H1 (cell line): ENCODE results near the gene ZNF496.

Experiments
- ATF3 ChIP-seq: IDR thresholded peaks from 2 replicates; pipeline ENCODE4 v1.6.1; 2011; ENCODE audit warnings: low read depth, mild to moderate bottlenecking, low read length; ENCODE audit not compliant: insufficient read depth
- EZH2 ChIP-seq: fragments of 200-600 bp; sonication (generic); IDR thresholded peaks from 2 replicates; pipeline ENCODE4 v1.7.1; 2012; ENCODE audit warnings: low read depth, mild to moderate bottlenecking, moderate library complexity, low read length, inconsistent platforms; ENCODE audit not compliant: severe bottlenecking
- GTF2F1 ChIP-seq: IDR thresholded peaks from 2 replicates; pipeline ENCODE4 v1.6.1; 2012; ENCODE audit warnings: low read depth, low read length, improper control_type of control experiment, borderline replicate concordance
- HDAC6 ChIP-seq: IDR thresholded peaks from one replicate; pipeline ENCODE4 v1.7.1; 2012; ENCODE audit warnings: low read depth, mild to moderate bottlenecking, inconsistent platforms, low read length, moderate library complexity
- KDM5A ChIP-seq: fragments of 200-600 bp; IDR thresholded peaks from 2 replicates; pipeline ENCODE4 v1.7.1; 2012; ENCODE audit warnings: mild to moderate bottlenecking, low read length, inconsistent platforms, mixed read lengths
- MAFK ChIP-seq: IDR thresholded peaks from 2 replicates; pipeline ENCODE4 v1.6.1; 2012; ENCODE audit warnings: low read depth, mild to moderate bottlenecking, improper control_type of control experiment, low read length
- NANOG ChIP-seq: IDR thresholded peaks from 2 replicates; pipeline ENCODE4 v1.6.1; 2011; ENCODE audit warnings: low read length, low read depth, mild to moderate bottlenecking, inconsistent platforms; ENCODE audit not compliant: insufficient read depth, poor library complexity, severe bottlenecking
- POLR2A ChIP-seq, 2 experiments: IDR thresholded peaks; 1 replicate in 1 of 2; 2 replicates in 1 of 2; pipeline ENCODE4 v1.6.1; 2011; ENCODE audit warnings: low read depth in 2 of 2, low read length in 2 of 2, mild to moderate bottlenecking in 2 of 2; ENCODE audit errors: control extremely low read depth in 1 of 2
- TAF1 ChIP-seq: IDR thresholded peaks from 2 replicates; pipeline ENCODE4 v1.6.1; 2011; ENCODE audit warnings: mild to moderate bottlenecking, low read depth, low read length
- TCF12 ChIP-seq: IDR thresholded peaks from 2 replicates; pipeline ENCODE4 v1.6.1; 2011; ENCODE audit warnings: low read depth, mild to moderate bottlenecking, low read length
- USF2 ChIP-seq: IDR thresholded peaks from 2 replicates; pipeline ENCODE4 v1.6.1; 2011; ENCODE audit warnings: low read length, improper control_type of control experiment
- TF ChIP-seq, protein P1 (sequence below), 3 experiments: IDR thresholded peaks; 1 replicate in 2 of 3; 2 replicates in 1 of 3; pipeline versions ENCODE4 v1.5.1 to v1.6.1; 2011; ENCODE audit warnings: low read length in 3 of 3, mild to moderate bottlenecking in 3 of 3, inconsistent platforms in 2 of 3, low read depth in 1 of 3, moderate library complexity in 1 of 3; ENCODE audit not compliant: insufficient read depth in 1 of 3; ENCODE audit errors: control extremely low read depth in 1 of 3
- TF ChIP-seq, protein P2 (sequence below): IDR thresholded peaks from 2 replicates; pipeline ENCODE4 v1.6.1; 2012; ENCODE audit warnings: low read length, inconsistent platforms
- TF ChIP-seq, protein P3 (sequence below): IDR thresholded peaks from 2 replicates; pipeline ENCODE4 v1.6.1; 2012; ENCODE audit warnings: inconsistent platforms

DNA sequence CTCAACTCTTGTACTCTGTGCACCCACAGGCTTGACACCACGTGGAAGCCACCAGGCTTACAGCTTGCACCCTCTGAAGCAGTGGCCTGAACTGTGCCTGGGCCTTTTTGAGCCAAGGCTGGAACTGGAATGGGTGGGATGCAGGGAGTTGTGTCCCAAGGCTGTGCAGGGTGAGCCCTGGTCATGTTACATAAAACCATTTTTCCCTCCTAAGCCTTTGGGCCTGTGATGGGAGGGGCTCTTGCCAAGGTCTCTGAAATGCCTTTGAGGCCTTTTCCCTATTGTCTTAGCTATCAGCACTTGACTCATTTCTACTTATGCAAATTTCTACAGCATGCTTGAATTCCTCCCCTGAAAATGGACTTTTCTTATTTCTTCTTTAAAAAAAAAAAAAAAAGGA, 61.7 kb downstream of the ZNF496 start:
- TF ChIP-seq TCF12 (no peak), POLR2A (IDR thresholded peaks at IDR 0.05; ENCODE audit: control extremely low read depth in 1 of 2, low read depth in 2 of 2, low read length in 2 of 2) (no peak), HDAC6 (no peak), USF2 (no peak), TAF1 (no peak), ATF3 (no peak), EZH2 (no peak), NANOG (no peak), GTF2F1 (no peak), MAFK (no peak), KDM5A (no peak)
- TF ChIP-seq, protein P1, sequence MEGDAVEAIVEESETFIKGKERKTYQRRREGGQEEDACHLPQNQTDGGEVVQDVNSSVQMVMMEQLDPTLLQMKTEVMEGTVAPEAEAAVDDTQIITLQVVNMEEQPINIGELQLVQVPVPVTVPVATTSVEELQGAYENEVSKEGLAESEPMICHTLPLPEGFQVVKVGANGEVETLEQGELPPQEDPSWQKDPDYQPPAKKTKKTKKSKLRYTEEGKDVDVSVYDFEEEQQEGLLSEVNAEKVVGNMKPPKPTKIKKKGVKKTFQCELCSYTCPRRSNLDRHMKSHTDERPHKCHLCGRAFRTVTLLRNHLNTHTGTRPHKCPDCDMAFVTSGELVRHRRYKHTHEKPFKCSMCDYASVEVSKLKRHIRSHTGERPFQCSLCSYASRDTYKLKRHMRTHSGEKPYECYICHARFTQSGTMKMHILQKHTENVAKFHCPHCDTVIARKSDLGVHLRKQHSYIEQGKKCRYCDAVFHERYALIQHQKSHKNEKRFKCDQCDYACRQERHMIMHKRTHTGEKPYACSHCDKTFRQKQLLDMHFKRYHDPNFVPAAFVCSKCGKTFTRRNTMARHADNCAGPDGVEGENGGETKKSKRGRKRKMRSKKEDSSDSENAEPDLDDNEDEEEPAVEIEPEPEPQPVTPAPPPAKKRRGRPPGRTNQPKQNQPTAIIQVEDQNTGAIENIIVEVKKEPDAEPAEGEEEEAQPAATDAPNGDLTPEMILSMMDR (IDR thresholded peaks at IDR 0.05; ENCODE audit: control extremely low read depth in 1 of 3, insufficient read depth in 1 of 3, low read depth in 1 of 3, low read length in 3 of 3), result no peak
- TF ChIP-seq, protein P2, sequence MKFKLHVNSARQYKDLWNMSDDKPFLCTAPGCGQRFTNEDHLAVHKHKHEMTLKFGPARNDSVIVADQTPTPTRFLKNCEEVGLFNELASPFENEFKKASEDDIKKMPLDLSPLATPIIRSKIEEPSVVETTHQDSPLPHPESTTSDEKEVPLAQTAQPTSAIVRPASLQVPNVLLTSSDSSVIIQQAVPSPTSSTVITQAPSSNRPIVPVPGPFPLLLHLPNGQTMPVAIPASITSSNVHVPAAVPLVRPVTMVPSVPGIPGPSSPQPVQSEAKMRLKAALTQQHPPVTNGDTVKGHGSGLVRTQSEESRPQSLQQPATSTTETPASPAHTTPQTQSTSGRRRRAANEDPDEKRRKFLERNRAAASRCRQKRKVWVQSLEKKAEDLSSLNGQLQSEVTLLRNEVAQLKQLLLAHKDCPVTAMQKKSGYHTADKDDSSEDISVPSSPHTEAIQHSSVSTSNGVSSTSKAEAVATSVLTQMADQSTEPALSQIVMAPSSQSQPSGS, result no peak
- TF ChIP-seq, protein P3, sequence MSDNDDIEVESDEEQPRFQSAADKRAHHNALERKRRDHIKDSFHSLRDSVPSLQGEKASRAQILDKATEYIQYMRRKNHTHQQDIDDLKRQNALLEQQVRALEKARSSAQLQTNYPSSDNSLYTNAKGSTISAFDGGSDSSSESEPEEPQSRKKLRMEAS, result no peak
